HEK293 (cell line): ENCODE measurements around the gene GTF3C4.

Experiments
- CTCF ChIA-PET: fragments of 350-600 bp; formaldehyde crosslinking; extraction: SDS; loops from one replicate; lab custom pipeline; 2021; ENCODE audit warnings: antibody characterized with exemption; lab: Yijun Ruan, JAX
- POLR2A ChIA-PET: fragments of 300-600 bp; formaldehyde crosslinking; extraction: SDS; loops from one replicate; lab custom pipeline; 2020; ENCODE audit warnings: antibody characterized with exemption, inconsistent platforms; lab: Yijun Ruan, JAX
- H3K27ac ChIP-seq: fragments of 200-500 bp; sonication (Bioruptor generic); 2 replicates; pipeline ENCODE4 v1.5.1; 2014; ENCODE audit warnings: low read depth, low read length, control low read depth, inconsistent platforms; ENCODE audit errors: extremely low read depth
- H3K36me3 ChIP-seq, 2 experiments: fragments of 200-500 bp in 1 of 2; sonication (Bioruptor generic) in 1 of 2; 1 replicate in 1 of 2; 2 replicates in 1 of 2; pipeline ENCODE4 v1.5.1; 2014 to 2017; ENCODE audit warnings: inconsistent platforms in 2 of 2, low read length in 2 of 2; ENCODE audit not compliant: control insufficient read depth in 2 of 2, insufficient read depth in 1 of 2
- H3K4me1 ChIP-seq: fragments of 200-500 bp; sonication (Bioruptor generic); 2 replicates; pipeline ENCODE4 v1.5.1; 2014; ENCODE audit warnings: mild to moderate bottlenecking, low read length, inconsistent platforms; ENCODE audit not compliant: control insufficient read depth, insufficient read depth
- H3K4me3 ChIP-seq: 2 replicates; pipeline ENCODE4 v1.5.1; 2011; ENCODE audit warnings: low read depth, mild to moderate bottlenecking, control low read depth, low read length, moderate library complexity
- H3K9me3 ChIP-seq: fragments of 200-500 bp; sonication (Bioruptor generic); 2 replicates; pipeline ENCODE4 v1.5.1; 2014; ENCODE audit warnings: low read depth, low read length, inconsistent platforms; ENCODE audit not compliant: control insufficient read depth, insufficient read depth
- EGR2 ChIP-seq: fragments of 450-650 bp; formaldehyde crosslinking; IDR thresholded peaks from 2 replicates; pipeline ENCODE4 v1.5.1; 2016; ENCODE audit warnings: low read depth, missing biosample characterization, missing genetic modification characterization
- GLIS2 ChIP-seq: fragments of 450-650 bp; formaldehyde crosslinking; IDR thresholded peaks from 2 replicates; pipeline ENCODE4 v1.5.1; 2016; ENCODE audit warnings: missing biosample characterization, missing genetic modification characterization
- IKZF3 ChIP-seq: fragments of 450-650 bp; IDR thresholded peaks from 2 replicates; pipeline ENCODE4 v1.5.0; 2018; ENCODE audit warnings: missing biosample characterization, mild to moderate bottlenecking, missing genetic modification characterization, moderate library complexity
- PATZ1 ChIP-seq: fragments of 450-650 bp; formaldehyde crosslinking; IDR thresholded peaks from 2 replicates; pipeline ENCODE4 v1.5.1; 2016; ENCODE audit warnings: missing biosample characterization, missing genetic modification characterization
- PRDM10 ChIP-seq: fragments of 450-650 bp; formaldehyde crosslinking; IDR thresholded peaks from 2 replicates; pipeline ENCODE4 v1.5.1; 2016; ENCODE audit warnings: missing biosample characterization, missing genetic modification characterization
- ZBTB10 ChIP-seq: fragments of 450-650 bp; formaldehyde crosslinking; IDR thresholded peaks from 2 replicates; pipeline ENCODE4 v1.5.1; 2016; ENCODE audit warnings: missing biosample characterization, missing genetic modification characterization
- ZNF112 ChIP-seq: fragments of 450-650 bp; formaldehyde crosslinking; IDR thresholded peaks from 2 replicates; pipeline ENCODE4 v1.5.0; 2017; ENCODE audit warnings: missing biosample characterization, missing genetic modification characterization
- ZNF174 ChIP-seq: fragments of 450-650 bp; formaldehyde crosslinking; IDR thresholded peaks from 2 replicates; pipeline ENCODE4 v1.5.0; 2017; ENCODE audit warnings: missing biosample characterization, mild to moderate bottlenecking, missing genetic modification characterization
- ZNF423 ChIP-seq: fragments of 450-650 bp; formaldehyde crosslinking; IDR thresholded peaks from 2 replicates; pipeline ENCODE4 v1.5.1; 2016; ENCODE audit warnings: missing biosample characterization, missing genetic modification characterization
- ZNF48 ChIP-seq: fragments of 450-650 bp; formaldehyde crosslinking; IDR thresholded peaks from 2 replicates; pipeline ENCODE4 v1.5.1; 2016; ENCODE audit warnings: missing biosample characterization, missing genetic modification characterization
- ZNF580 ChIP-seq: fragments of 450-650 bp; formaldehyde crosslinking; IDR thresholded peaks from 2 replicates; pipeline ENCODE4 v1.5.1; 2016; ENCODE audit warnings: missing biosample characterization, missing genetic modification characterization
- ZNF585B ChIP-seq: fragments of 450-650 bp; formaldehyde crosslinking; IDR thresholded peaks from 2 replicates; pipeline ENCODE4 v1.5.1; 2016; ENCODE audit warnings: missing biosample characterization, missing genetic modification characterization
- ZNF621 ChIP-seq: fragments of 450-650 bp; formaldehyde crosslinking; IDR thresholded peaks from 2 replicates; pipeline ENCODE4 v1.5.1; 2017; ENCODE audit warnings: missing biosample characterization, missing genetic modification characterization
- ZNF624 ChIP-seq: fragments of 450-650 bp; formaldehyde crosslinking; IDR thresholded peaks from 2 replicates; pipeline ENCODE4 v1.5.1; 2017; ENCODE audit warnings: missing biosample characterization, missing genetic modification characterization
- ZNF629 ChIP-seq: fragments of 450-650 bp; formaldehyde crosslinking; IDR thresholded peaks from 2 replicates; pipeline ENCODE4 v1.5.1; 2017; ENCODE audit warnings: missing biosample characterization, missing genetic modification characterization
- ZNF639 ChIP-seq: fragments of 450-650 bp; formaldehyde crosslinking; IDR thresholded peaks from 2 replicates; pipeline ENCODE4 v1.5.1; 2016; ENCODE audit warnings: missing biosample characterization, missing genetic modification characterization
- ZNF645 ChIP-seq: fragments of 450-650 bp; formaldehyde crosslinking; IDR thresholded peaks from 2 replicates; pipeline ENCODE4; 2016; ENCODE audit warnings: missing biosample characterization, missing genetic modification characterization
- ZNF677 ChIP-seq: fragments of 450-650 bp; IDR thresholded peaks from 2 replicates; pipeline ENCODE4 v1.5.0; 2018; ENCODE audit warnings: missing biosample characterization, mild to moderate bottlenecking, missing genetic modification characterization, moderate library complexity
- ZNF692 ChIP-seq: fragments of 450-650 bp; formaldehyde crosslinking; IDR thresholded peaks from 2 replicates; pipeline ENCODE4 v1.5.1; 2016; ENCODE audit warnings: missing biosample characterization, missing genetic modification characterization
- ZNF76 ChIP-seq: fragments of 450-650 bp; formaldehyde crosslinking; IDR thresholded peaks from 2 replicates; pipeline ENCODE4; 2016; ENCODE audit warnings: low read depth, missing biosample characterization, missing genetic modification characterization, borderline replicate concordance
- ZSCAN4 ChIP-seq: fragments of 450-650 bp; formaldehyde crosslinking; IDR thresholded peaks from 2 replicates; pipeline ENCODE4 v1.5.1; 2017; ENCODE audit warnings: missing biosample characterization, missing genetic modification characterization

Gene GTF3C4

GRCh38 chr9:132670457-132671391 is at the start of gene GTF3C4:
Gene GTF3C4, plus strand, starts transcription at chr9:132670464. Its CDS starts 135 bp downstream, at chr9:132670599.
- POLR2A ChIA-PET = interaction anchor here (0.6 to 2.8 kb wide), 14 partner anchors 9 to 360 kb away, joined by 3 to 12 read pairs (median 4); partner anchors contain the start of genes GTF3C5 and SETX
- H3K27ac ChIP-seq = peak within 1 kb of the TSS; percentile 98
- peak within 1 kb of the TSS; percentile 94 for H3K4me3 ChIP-seq
- H3K9me3 ChIP-seq = no peaks in the 10 kb centered on the region
- CTCF ChIA-PET = interaction anchor here (0.6 to 1.3 kb wide), 9 partner anchors 20 to 1660 kb away, joined by 3 to 5 read pairs (median 3); no protein-coding TSS in a partner anchor
- H3K4me1 ChIP-seq = peaks cover 3% of the 10 kb centered on the region; the same call in 1 of the 2 replicates
- peaks cover 0 to 6% of the 10 kb centered on the region in 2 experiments; a peak in 1 of 3 replicates for H3K36me3 ChIP-seq
- TF ChIP-seq ZNF174 (tag by site-specific recombination) (no peak), ZNF112 (no peak), ZSCAN4 (tag by site-specific recombination) (no peak), ZBTB10 (tag by site-specific recombination) (no peak), GLIS2 (tag by site-specific recombination) (peak; percentile 92), PRDM10 (tag by site-specific recombination) (peak; percentile 66), ZNF639 (tag by site-specific recombination) (0 out of 2 replicates have a peak, but pooled peaks have one; percentile 15), ZNF645 (tag by site-specific recombination) (no peak), ZNF692 (tag by site-specific recombination) (peak; percentile 75), ZNF580 (tag by site-specific recombination) (no peak), ZNF585B (tag by site-specific recombination) (no peak), ZNF629 (no peak), IKZF3 (no peak), ZNF624 (no peak), ZNF76 (tag by site-specific recombination) (peak; percentile 11; the same call in 1 of the 2 replicates), ZNF423 (tag by site-specific recombination) (peak; percentile 61; the same call in 1 of the 2 replicates), ZNF48 (tag by site-specific recombination) (no peak), EGR2 (tag by site-specific recombination) (0 out of 2 replicates have a peak, but pooled peaks have one; percentile 9), ZNF621 (no peak), PATZ1 (peak; percentile 75), ZNF677 (tag by site-specific recombination) (peak; percentile 90)
